HG03469 (cell line): ENCODE data around the gene CTRB1.
"Not testable (repeated sequence)": the region's sequence is repeated elsewhere in the genome, so short reads cannot be mapped to it uniquely, and the experiment has no call there.

Experiments used
- ATAC-seq: cut with Tn5 transposase; IDR thresholded peaks from one replicate; pipeline ENCODE4 v1.9.1; 2021; ENCODE audit warnings: mild to moderate bottlenecking, moderate library complexity, moderate number of reproducible peaks; ENCODE audit not compliant: unreplicated experiment

CTRB1 gene

DNA sequence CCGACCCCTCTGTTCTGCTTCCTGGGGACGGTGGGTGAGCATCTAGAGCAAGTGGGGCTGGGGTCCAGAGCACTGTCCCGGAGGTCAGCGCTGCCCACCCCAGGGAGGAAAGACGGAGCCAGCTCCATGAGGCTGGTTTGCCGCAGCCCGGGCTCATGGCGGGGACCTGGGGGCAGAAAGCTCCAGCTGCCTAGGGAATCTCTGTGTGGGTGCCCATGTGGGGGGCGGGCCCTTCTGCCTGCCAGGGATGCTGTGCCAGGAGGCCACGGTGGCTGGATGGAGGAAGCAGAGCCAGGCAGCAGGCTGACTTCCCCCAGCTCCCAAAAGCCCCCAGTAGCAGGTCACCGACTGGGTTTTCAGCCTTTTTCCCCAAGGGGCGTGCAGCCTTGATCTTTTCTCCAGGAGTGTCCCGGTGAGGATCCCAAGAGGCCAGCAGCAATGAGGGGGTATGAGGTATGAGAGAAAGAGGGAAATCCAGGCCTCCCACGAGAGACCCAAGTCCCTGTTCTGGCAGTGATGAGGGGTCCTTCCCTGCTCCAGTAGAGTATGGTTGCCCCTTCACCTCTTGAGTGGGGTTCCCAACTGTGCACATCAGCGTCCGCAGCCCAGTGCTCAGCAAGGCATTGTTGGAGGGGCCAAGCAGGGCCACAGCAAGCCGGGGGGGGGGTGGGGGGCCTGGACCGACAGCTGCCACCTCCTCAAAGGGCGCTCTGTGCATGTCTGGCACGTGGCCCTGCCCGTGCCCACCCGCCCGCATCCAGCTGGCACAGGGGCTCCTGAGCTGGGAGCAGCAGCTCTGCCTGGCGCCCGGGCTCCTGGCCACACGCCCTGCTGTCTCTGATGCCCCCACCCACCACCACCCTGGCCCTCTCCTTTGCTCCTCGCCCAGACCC is 48.2 kb downstream of the CTRB1 start:
- no peak for ATAC-seq

DNA sequence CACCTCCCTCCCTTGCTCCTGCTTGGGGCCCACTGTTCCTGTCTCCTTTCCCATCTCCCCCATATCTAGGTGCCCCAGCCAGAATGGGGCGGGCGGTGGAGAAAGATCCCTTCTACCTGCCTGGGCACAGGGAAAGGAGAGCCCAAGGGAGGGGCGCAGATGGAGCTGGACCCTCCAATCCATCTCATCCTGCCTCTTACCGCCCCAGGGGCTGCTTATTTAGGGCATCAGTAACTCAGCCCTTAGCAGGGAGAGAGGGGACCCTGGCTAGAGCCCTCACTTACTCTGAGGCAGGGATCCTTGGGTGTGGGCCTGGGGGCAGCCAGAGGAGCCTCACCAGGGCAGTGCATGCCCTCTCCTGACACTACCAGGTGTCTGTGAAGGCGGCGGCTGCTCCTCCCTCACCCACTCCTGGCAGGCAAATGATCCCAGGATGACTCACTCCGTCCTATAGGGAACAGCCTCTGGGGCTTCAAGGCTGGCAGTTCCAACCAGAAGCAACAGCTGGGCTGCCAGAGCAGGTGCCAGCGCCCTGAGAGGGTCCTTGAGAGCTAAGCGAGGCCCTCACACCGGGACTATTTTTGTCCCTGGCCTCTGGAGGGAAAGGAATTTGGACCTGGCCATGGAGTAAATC is 49.0 kb downstream of the CTRB1 start:
- ATAC-seq: no peak

DNA sequence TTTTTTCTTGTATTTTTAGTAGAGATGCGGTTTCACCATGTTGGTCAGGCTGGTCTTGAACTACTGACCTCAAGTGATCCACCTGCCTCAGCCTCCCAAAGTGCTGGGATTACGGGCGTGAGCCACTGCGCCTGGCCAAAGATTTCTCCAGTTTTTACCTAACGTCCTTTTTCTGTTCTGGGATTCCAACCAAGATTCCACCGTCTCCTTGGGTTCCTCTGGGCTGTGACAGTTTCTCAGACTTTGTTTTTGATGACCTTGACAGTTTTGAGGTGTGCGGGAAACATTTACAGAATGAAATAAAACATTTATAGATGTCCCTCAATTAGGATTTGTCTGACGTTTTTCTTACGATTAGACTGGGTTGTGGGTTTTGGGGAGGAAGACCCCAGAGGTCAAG is 50.6 kb downstream of the CTRB1 start:
- ATAC-seq: not testable (repeated sequence)

DNA sequence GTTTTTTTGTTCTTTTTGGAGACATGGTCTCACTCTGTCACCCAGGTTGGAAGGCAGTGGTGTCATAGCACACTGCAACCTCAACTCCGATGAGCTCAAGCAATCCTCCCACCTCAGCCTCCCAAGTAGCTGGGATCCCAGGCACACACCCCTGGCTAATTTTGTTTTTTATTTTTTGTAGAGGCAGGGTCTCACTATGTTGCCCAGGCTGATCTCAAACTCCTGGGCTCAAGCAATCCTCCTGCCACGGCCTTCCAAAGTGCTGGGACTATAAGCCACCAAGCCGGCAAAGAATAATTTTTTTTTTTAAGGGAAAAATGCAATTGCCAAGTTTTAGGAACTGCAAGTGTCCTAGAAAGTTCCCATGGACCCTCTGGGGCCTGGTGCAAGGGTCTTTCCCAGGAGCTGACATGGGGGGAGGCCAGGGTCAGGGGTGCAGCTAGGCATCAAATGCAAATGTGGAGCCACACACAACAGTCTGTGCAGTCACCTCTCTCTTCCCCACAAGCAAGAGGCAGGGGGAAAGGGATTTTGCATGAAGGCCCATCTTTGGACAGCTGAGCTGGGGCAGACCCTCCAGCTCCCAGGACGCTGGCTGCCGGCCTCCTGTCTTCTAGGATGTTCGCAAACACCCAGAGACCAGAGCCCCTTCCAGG is 52.8 kb downstream of the CTRB1 start:
- ATAC-seq: no peak

DNA sequence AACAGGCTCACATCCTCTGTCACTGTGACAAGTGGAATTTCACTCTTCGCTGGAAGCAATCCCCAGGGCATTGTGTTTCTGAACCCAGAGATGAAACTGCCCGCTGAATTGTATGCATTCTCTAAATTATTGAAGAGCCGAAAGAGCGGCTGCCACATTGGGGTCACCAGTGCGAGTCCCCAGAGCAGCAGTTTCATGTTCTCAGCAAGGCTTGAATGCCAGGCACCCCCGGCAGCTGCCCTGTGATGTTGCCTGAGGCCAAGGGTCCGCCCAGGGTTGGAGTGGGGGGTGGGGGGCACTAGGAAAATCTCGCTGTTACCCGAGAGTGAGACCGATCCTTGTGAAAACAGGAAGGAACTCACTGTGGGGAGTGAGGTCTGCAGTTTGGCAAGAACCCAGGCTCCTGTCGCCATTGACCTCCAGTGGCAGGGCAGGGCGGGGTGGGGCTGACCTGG is 53.3 kb downstream of the CTRB1 start:
- no peak for ATAC-seq

DNA sequence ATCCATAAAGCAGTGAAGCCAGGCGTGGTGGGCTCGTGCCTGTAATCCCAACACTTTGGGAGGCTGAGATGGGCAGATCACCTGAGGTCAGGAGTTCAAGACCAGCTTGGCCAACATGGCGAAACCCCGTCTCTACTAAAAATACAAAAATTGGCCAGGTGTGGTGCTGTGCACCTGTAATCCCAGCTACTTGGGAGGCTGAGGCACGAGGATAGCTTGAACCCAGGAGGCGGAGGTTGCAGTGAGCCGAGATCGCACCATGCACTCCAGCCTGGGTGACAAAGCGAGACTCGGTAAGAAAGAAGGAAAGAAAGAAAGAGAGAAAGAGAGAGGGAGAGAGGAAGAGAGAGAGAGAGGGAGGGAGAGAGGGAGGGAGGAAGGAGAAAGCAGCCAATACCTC is 53.8 kb downstream of the CTRB1 start:
- not testable (repeated sequence) for ATAC-seq

- no peak for ATAC-seq
Observed at GRCh38 chr16:75273054-75273925, 54.5 kb downstream of the CTRB1 start.
